ENCODE results near the gene BACE2.

BACE2 gene

GRCh38 chr21:41319273-41319672 lies 151.3 kb downstream of the BACE2 start:
- in situ Hi-C loops (cut with MboI; ENCODE audit: low pct_unique_long_range_greater_than_20kb, low sequenced_read_pairs, unreplicated experiment): no loop called here
- TF ChIP-seq, protein P1, sequence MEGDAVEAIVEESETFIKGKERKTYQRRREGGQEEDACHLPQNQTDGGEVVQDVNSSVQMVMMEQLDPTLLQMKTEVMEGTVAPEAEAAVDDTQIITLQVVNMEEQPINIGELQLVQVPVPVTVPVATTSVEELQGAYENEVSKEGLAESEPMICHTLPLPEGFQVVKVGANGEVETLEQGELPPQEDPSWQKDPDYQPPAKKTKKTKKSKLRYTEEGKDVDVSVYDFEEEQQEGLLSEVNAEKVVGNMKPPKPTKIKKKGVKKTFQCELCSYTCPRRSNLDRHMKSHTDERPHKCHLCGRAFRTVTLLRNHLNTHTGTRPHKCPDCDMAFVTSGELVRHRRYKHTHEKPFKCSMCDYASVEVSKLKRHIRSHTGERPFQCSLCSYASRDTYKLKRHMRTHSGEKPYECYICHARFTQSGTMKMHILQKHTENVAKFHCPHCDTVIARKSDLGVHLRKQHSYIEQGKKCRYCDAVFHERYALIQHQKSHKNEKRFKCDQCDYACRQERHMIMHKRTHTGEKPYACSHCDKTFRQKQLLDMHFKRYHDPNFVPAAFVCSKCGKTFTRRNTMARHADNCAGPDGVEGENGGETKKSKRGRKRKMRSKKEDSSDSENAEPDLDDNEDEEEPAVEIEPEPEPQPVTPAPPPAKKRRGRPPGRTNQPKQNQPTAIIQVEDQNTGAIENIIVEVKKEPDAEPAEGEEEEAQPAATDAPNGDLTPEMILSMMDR (IDR thresholded peaks at IDR 0.05; ENCODE audit: extremely low read depth, insufficient read depth, missing control alignments): no peak
- no peak for DNase-seq (ENCODE audit: low spot score)

- TF ChIP-seq, protein P1 (IDR thresholded peaks at IDR 0.05; ENCODE audit: extremely low read depth, insufficient read depth, missing control alignments): peak; percentile 26
- no peak for DNase-seq (ENCODE audit: low spot score)
- in situ Hi-C loops (cut with MboI; ENCODE audit: low pct_unique_long_range_greater_than_20kb, low sequenced_read_pairs, unreplicated experiment): no loop called here
Measured at GRCh38 chr21:41321211-41321907, 153.4 kb downstream of the BACE2 start.

GRCh38 chr21:41321908-41322495 lies 154.0 kb downstream of the BACE2 start:
- in situ Hi-C loops (cut with MboI; ENCODE audit: low pct_unique_long_range_greater_than_20kb, low sequenced_read_pairs, unreplicated experiment): no loop called here
- TF ChIP-seq, protein P1 (IDR thresholded peaks at IDR 0.05; ENCODE audit: extremely low read depth, insufficient read depth, missing control alignments): no peak
- DNase-seq (ENCODE audit: low spot score): no peak

DNA sequence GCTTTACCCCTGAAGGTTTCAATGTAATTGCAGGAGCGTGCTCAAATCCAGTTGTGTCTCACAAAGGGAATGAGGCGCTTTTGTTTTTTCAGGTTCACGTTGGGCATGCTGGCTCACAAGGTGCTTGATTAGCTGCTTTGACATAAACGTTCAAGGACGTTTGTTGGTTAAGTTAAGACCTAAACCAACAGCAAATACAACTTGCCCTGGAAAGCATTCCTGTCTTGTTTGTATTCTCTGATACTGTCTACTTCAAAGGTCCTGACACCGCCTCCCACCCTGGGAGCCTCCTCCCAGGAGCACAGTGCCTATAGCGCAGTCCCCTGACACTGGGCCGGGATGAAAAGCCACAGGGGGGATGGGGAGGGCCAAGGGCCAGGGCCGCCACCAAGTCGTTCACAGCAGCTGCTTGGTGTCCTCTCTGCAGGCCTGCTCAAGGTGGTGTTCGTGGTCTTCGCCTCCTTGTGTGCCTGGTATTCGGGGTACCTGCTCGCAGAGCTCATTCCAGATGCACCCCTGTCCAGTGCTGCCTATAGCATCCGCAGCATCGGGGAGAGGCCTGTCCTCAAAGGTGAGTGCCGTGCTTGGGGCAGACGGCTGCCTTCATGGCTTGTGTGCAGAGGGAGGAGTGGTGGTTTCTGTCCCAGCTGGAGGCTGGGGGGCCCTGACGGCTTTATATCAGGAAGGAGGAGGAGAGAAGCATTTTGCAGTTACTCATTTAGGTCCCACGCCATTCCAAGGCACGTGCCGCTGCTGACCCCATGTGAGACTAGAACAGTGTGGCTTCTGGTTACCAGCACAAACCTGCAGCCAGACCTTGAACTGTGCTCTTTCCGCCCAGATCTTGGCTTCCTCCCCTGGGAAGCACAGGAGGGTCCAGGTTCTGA lies 154.8 kb downstream of the BACE2 start:
- DNase-seq (ENCODE audit: low spot score): no peak
- in situ Hi-C loops (cut with MboI; ENCODE audit: low pct_unique_long_range_greater_than_20kb, low sequenced_read_pairs, unreplicated experiment): no loop called here
- TF ChIP-seq, protein P1 (IDR thresholded peaks at IDR 0.05; ENCODE audit: extremely low read depth, insufficient read depth, missing control alignments): no peak

DNA sequence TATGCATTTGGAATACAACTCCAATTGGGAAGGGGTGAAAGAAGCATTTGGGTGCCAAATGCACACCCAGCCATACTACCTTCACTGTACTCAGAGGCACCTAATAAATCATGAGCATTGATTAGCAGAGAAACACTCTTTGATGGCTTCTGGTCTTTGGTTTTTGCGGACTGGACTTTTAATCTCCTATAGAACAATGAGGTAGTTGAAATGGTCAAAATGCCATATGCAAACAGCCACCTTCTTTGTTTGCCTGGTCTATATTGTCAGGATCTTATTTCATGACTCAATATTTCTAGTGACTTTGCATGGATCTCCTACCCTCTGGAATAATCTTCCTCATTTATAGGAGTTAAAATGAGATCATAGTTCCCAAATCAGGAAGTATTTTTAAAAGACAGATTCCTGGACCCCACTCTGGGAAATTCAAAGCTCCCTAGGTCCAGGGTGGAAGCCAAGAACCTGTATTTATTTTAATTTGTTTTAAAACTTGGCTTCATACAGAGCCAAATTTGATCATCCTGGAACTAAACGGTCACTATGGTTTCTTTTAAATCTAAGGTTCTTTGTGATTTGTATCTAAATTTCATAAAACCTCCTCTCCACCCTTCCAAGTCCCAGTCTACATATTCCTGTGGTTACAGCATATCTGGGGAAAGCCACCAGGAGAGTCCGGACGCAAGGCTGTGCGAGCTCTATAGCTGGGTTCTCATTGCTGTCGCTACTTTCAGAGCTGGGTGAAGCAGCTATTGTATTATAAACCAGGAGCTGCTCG lies 157.4 kb downstream of the BACE2 start:
- DNase-seq (ENCODE audit: low spot score): no peak
- TF ChIP-seq, protein P1 (IDR thresholded peaks at IDR 0.05; ENCODE audit: extremely low read depth, insufficient read depth, missing control alignments): no peak
- in situ Hi-C loops (cut with MboI; ENCODE audit: low pct_unique_long_range_greater_than_20kb, low sequenced_read_pairs, unreplicated experiment): no loop called here
